TTC549 (cell line): ENCODE measurements around the gene MDFI.

Experiments
- FAIRE-seq: peaks from 2 replicates; lab custom pipeline; 2012; peaks lifted over from hg19 to GRCh38; lab: Jason Lieb, UNC

Gene MDFI

DNA sequence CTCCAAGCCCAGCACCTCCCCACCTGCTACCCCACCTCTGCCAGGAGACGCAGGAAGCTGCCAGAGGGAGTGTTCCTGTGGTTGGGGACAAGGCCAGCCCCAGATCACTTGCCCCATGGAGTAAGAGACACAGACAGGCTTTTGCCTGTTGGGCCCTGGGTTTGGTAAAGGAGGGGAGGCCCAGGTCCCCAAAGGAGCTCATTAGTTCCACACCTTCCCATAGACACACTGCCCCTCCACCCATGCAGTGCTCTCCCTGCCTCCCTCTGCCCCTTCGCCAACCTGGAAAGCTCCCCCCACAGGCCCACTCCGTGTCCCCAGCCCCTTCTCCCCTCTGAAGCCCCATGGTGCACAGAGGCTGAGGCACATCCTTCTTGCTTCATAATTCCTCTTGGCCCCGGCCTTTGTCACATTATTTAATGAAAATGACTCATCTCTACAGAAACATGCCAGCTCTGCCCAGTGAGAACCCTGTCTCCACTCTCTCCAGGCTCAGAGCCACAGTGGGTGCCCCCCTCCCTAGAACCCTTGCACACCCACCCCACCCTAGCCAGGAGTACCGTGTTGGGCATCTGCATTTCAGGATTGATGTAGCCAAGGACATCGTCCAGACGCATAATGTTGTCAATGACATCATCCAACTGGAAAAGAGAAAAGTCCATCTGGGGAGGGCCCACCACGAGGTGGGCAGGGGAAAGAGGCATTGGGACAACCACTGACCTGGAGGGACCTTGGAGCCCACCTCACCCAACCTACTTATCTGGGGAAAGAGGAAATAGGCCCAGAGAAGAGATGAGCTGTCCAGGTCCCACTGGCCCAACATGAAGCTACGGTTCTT is 51.1 kb downstream of the MDFI start:
- no peak for FAIRE-seq

DNA sequence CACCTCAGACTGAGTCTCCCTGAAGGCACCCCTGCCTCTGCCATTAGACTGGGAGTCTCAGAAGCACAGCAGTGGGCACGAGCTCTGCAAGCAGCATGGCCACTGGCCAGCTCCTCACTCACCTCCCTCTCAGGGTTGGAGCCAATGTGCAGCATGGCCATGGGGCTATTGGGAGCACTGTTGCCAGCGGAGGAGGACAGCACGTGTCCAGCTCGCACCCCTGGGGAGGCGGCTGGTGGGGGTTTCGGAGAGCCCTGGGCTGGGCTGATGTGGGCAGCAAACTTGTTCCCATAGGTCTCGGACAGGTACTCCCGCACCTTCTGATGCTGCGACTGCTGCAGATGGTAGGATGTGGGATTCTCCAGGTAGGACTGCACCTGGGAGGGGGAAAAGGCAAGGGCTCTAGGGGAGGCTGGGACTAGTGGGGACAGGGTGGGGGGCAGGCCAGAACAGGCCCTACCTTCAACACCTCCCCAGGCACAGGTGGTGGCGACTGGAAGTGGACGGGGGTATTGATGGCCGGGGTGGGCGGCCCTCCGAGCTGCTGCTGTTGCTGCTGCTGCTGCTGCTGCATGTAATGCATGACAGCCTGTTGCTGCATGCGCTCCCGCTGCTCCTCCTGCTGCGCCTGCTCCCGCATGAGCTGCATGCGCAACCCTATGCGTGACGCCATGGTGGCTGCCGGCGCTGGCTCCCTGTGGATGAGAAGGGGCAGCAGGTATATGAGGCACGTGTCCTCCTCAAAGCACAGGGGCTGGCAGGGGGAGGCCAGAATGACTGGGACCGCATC is 52.5 kb downstream of the MDFI start:
- no peak for FAIRE-seq

DNA sequence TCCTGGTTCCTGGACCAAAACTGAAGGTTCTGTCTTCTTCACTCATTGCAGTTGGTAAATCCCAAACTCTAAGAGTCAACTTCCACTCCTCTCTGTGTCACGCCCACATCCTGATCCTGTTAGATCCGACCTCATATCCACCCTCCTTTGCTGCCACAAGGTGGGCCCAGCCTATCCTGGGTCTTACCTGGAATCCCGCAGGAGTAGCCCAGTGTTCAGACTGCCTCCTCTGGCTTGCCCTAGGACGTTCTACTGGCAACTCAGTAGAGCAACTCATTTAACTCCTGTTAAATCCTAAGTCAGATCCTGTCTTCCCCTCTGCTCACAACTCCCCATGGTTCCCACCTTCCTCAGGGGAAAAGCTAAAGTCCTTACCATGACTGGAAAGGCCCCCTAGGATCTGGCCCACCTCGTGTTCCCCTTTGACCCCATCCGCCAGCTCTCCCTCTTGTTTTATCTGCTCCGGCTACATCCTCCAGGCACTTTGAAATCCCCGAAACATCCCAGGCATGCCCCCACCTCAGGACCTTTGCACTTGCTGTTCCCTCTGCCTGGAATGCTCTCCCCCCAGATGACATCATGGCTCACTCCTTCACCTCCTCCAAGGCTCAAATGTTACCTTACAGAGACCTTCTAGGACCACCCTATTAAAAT is 53.3 kb downstream of the MDFI start:
- FAIRE-seq: no peak

DNA sequence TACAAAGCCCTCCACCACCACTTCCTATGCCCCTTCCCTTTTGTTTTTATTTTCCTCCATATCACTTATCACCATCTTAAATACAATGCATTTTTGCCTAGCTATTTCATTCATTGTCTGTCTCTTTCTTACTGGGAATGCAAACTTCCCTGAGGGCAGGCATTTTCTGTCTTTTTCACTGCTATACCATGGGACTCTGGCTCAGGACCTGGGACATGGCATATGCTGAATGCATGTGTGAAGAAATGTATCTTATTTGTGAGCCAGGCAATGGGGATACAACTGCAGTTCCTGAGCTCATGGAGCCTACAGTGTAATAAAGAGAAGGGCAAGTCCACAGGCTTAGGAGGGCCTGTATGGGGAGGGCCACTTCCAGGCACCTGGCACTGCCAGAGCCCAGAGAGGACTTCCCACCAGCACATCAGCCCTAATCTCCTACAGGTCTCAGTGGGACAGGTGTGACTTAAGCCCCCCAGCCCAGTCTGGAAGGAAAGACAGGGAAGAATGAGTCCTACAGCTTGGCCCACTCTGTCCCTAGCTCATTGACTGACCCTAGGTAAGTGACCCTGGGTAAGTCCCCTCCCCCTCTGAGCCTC is 53.9 kb downstream of the MDFI start:
- FAIRE-seq: no peak

DNA sequence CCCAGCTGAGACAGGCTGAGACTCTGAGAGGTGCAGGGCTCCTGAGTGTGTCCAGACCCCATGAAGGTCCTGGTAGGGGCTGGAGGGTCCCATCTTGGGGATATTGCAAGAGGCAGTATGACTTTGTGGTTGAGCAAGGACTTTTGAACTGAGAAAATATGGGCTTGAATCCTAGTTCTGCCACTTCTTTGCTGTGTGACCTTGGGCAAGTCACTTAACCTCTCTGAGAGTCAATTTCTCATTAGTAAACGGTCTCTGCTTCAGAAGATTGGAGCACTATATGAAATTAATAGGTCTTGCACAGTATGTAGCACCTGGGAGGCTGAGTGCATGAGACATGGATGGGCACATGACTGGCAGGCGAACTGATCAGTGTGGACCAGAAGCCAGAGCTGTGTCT is 54.5 kb downstream of the MDFI start:
- no peak for FAIRE-seq

DNA sequence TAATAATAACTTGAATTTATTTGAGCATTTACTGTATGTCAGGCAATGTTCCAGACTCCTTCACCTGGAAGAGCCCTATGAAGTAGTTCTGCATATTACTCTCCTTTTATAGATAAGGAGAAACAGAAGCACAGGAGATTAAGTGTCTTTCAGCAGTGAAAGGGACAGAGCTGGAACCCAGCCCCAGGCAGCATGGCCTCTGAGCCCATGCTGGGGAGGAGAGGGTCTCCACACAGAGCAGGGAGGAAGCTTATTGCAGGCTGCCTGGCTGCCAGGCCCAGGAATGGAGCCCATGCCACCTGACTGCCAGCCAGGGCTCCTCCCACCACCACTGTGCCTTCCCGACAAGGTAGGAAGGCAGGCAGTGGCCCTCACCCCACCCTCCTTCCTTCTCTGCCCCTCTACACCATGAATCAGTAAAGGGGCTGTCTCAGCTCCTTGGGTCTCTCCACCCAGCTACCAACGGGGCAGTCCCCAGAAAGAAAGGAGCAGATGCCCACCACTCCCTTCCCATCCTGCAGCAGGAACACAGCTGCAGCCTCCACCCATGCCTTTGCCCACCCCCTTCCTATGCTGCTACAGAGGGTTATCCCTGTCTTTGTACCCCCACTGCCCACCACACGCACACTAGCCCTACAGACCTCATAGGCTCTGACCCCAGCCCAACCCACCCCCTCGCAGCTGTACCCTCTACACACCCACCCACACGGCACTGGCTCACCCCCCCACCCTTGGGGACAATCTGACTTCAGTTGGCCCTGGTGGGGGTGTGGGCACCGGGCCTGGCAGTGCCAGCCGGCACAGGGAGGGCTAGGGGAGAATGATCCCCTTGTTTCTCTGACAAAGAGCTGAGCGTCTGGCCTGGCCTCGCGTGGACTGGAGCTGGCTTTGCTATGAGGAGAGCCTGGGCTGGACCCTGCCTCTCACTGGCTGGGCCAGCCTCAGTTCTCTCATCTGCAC is 55.3 kb downstream of the MDFI start:
- FAIRE-seq: no peak

DNA sequence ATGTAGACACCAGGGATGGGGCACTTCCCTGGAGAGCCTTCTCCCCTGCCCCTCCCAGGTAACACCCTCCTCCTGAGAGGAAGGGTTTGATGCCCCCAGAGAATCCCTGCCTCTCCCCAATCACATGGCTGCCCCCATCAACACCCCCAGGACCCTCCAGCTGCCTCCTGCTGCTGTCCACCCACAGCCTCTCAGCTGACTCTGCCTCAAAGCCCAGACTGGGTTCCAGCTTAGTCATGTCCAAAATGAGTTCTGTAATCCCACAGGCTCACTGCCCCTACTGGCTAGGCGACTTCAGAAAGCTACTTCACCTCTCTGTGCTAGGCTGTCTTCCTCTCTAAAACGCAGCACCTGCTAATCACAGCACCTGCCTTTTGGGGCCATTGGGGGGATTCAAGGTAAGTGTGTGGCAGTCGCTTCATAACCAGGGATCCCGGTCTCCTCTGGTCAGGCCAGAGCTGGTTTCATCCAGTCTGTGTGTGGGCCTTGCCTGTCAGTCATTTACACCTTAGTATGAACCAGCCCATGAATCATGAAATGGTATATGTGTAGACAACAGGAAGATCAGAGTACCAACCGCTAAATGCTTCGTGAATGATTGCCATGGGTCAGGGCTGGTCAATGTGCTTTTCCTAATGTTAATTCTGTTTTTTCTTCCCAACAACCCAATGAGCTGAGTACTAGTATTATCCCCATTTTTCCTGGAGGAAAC is 56.7 kb downstream of the MDFI start:
- no peak for FAIRE-seq

DNA sequence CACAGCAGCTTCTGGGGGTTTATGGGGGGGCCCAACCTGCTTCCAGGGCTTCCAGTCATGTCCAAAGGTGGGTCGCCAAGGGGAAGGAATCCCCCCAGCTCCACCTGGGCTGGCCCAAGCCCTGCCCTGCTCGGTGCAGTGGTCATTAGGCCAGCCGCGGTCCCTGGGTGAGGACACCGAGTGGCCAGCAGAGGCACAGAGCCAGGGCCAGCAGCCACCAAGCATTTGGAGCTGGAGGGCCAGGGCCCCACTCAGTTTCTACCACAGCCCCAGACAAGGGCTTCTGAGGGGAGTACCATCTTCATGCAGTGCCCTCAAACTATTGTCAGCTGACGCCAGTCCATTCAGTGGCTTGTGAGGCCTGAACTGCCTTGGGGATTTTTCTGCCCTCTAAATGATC is 57.6 kb downstream of the MDFI start:
- FAIRE-seq: no peak

DNA sequence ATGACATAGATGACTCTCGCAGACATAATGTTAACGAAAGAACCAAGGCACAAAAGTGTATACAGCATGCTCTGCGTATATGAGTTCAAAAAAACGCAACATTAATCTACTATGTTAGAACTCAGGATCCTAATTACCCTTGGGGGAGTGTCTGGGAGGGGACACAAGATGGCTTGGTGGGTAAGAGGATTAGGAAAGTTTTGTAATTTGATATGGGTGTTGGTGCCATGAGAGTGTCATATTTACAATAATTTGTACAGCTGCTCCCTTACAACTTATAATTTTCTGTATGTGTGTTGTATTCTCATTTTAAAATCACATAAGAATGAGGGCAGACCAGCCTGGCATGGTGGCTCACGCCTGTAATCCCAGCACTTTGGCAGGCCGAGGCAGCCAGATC is 58.5 kb downstream of the MDFI start:
- FAIRE-seq: no peak

DNA sequence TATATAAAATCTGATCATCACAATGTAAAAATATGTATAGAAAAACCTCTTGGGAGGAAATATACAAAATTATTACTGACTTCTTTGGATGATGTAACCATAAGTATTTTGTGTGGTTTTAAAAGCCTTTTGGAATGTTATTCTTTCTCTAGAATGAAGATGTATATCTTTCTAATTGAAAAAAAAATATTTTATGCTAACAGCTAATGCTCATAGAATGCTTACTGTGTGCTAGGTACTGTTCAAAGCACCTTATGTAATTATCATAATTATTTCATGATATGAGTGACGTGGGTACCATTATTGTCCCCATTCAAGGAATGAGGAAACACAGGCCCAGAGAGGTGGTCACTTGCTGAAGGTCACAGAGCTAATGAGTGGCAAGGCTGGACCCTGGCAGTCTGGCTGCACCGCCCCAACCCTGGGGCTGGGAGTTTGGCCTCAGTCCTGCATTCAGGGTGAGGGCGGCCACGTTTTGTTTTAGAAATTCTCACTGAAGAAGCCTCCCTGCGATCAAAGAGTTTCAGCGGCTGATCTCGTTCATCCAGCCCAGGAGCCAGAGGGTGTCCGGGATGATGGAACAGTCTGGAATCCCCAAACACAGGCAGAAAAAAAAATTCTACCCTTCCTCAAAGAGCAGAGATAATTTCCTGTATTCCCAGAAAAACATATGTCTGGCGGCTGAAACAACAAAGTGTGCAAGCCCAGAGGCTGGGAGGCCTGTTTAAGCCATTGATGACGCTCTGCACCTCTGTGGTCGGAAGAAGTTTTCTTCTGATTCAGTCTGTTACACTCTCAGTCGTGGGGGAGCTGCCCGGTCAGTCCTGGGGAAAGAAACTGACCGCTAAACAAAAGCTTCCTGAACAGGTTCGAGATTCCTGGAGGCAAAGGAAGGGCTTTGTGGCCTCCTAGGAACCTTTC is 59.9 kb downstream of the MDFI start:
- no peak for FAIRE-seq

DNA sequence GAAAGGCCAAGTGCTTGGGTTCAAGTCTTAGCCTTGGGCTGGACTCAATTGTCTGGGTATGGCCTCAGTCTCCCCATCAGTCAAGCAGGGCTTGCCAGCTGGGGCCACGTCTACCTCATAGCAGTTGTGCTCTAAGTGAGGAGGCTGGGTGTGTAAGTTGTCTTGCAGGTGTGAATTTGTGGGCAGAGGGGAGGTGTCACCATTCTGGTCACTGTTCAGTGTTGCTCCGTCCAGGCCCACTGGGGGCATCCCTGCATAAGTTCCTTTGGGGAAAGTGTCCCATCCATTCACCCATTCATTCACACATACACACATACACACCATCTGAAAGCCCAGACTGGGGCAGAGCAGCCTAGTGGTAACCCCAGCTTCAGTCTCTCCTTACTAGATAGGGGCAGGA is 60.8 kb downstream of the MDFI start:
- no peak for FAIRE-seq

DNA sequence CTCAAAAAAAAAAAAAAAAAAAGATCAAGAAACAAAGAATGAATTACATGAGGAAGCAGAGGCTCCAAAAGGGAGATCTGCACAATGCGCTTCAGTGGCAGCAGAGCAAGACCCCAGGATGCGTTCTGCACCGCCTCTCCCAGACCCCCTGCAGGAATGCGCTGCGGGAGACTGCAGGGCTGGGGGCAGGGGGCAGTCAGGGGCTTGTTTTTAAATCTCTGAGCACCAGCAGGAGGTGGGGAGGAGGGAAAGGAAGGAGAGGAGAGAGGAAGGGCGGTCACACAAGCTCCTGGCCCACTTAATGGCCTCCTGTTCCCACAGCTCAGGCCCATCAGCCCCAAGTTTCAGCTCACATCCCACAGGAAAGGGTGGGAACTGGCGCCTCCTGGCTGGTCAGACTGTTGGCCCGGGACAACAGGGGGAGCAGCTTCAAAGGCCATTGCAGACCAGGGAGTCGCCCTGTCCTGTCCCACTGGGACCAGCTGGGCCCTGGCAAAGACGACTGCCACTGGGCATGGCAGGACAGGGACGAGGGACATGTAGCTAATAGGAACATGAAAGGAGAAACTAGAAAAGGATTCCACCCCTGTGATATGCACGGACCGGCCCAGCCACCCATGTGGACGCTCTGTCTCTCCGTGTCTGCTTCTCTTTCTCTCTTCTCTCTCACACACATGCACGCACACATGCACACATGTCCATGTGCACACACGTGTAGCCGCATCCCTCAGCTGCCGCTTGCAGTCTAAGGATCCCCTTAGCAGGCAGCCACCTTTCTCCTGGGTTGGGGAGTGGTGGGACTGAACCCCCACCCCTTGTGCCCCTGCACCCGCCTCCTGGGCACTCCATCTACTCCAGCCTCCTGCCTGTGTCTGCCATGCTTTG is 62.4 kb downstream of the MDFI start:
- FAIRE-seq: no peak

DNA sequence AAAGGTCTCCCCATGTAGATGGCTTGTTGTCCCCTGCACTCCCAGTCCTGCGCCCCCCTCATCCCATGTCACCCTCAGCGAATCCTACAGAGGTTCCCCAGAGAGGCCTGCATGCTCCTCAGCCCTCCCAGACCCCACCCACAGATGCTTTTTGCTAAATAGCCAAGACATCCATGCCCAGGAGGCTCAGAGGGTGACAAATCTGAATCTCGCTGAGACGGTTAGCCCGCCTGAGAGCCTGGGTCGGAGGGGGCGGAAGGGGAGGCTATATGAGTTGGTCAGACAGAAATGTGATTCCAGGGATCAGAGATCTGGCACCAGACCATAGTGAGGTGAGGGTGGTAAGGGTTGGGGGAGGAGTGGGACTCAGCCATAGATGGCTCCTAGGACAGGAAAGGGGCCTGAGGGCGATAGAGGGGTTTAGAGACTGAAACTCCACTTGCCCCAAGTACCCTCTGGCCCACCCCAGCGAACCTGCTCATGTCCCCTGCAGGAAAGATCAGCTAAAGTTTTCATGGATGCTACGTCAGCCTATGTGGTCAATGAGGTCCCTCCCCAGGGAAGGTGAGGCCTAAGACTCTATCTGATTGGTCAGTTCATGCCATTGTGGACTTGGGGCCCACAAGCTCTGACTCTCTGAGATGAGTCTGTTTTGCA is 63.9 kb downstream of the MDFI start:
- FAIRE-seq: no peak

DNA sequence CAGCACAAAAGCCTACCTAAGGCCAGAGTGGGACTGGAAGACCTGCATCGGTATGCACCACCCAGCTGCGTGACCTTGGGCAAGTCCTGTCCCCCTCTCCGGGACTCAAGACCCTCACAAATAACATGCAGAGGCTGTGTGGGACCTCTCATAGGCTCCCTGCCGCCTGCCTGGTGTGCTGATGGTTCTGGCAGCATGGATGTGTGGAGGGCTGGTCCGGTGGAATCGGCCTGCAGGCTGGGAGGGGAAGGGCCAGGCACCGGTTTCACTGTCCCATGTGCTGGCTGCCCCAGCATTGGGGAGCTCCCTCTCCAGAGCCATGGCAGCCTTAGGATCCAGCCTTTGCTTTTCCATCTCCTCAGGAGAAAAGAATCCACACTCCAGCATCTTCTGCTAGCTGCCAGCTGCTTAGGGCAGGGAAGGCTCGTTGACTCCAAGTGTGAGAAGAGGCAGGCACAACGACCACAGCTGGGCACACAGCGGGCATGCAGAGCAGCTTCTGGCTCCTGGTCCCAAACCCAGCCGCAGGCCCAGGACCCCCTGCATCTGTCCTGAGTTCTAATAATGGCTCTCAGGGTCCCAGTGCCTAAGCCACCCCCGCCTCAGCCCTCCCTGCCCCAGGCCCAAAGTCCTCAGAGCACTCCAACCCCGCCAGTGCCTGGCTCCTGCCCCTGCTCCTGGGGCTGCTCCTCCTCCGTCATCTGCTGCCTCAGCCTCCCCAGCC is 64.7 kb downstream of the MDFI start:
- no peak for FAIRE-seq
